OCI-LY3 (cell line): Measurements from ENCODE around the gene LMBR1.

Experiments
- CTCF ChIP-seq: fragments of 200-600, 300-600 bp; sonication (generic); IDR thresholded peaks from 2 replicates; pipeline ENCODE4 v1.5.1; 2014; ENCODE audit warnings: antibody characterized with exemption, low read length, low read depth
- EZH2phosphoT487 ChIP-seq: fragments of 200-600 bp; shearing (Covaris generic); IDR thresholded peaks from 2 replicates; pipeline ENCODE4 v1.6.1; 2018; ENCODE audit warnings: antibody characterized with exemption, mixed run types, low read depth

- TF ChIP-seq CTCF (no peak), EZH2phosphoT487 (no peak)
These were observed 35.4 kb upstream of the LMBR1 start for GRCh38 chr7:156928406-156928747.
